Epithelial cell of proximal tubule (primary cell): ENCODE results near the gene NINJ1. TPM values are rescaled to one million over a fixed set of nuclear protein-coding genes. Genes with fewer than 3 reads are reported as not detected.

ENCODE experiments used
- DNase-seq: peaks from one replicate; pipeline ENCODE4 v3.0.0-alpha.2; 2011; ENCODE audit warnings: low read depth
- H3K4me3 ChIP-seq: 2 replicates; pipeline ENCODE4 v1.5.1; 2011; ENCODE audit warnings: low read depth, mild to moderate bottlenecking, low read length
- total RNA-seq: library from RNA; depleted of rRNA; stranded (reverse); fragments of >200 nt; gene quantifications from 2 replicates; pipeline ENCODE4 v1.2.3, GENCODE V29; 2015
- TF ChIP-seq, protein P1 (sequence below): conservative IDR thresholded peaks from 2 replicates; pipeline ENCODE4 v1.5.1; 2012; ENCODE audit warnings: low read depth, mild to moderate bottlenecking, low read length

The NINJ1 gene
- total RNA-seq, 1 donor from 2014 or later, result 59.0 TPM

DNA sequence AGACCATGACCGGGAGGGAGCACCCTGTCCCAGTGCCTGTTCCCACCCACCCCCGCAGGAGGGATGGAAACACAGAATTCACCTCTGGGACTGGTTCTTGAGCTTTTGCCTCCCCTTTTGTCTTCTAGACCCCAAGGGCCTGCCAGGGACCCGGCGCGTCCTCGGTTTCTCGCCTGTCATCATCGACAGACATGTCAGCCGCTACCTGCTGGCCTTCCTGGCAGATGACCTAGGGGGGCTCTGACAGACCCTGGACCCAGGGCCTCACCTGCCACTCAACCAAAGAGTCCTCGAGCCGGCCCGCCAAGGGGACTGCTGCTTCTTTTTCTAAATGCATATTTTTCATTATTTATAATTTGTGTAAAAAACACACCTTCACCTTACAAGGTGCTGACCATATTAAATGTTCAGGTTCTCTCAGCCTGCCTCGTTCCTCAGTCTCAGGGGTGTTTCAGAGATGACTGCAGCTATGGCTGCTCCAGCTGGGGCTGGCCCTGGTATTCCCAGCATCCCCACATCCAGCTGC is 21.1 kb downstream of the NINJ1 start:
- TF ChIP-seq, protein P1, sequence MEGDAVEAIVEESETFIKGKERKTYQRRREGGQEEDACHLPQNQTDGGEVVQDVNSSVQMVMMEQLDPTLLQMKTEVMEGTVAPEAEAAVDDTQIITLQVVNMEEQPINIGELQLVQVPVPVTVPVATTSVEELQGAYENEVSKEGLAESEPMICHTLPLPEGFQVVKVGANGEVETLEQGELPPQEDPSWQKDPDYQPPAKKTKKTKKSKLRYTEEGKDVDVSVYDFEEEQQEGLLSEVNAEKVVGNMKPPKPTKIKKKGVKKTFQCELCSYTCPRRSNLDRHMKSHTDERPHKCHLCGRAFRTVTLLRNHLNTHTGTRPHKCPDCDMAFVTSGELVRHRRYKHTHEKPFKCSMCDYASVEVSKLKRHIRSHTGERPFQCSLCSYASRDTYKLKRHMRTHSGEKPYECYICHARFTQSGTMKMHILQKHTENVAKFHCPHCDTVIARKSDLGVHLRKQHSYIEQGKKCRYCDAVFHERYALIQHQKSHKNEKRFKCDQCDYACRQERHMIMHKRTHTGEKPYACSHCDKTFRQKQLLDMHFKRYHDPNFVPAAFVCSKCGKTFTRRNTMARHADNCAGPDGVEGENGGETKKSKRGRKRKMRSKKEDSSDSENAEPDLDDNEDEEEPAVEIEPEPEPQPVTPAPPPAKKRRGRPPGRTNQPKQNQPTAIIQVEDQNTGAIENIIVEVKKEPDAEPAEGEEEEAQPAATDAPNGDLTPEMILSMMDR, result no peak

DNA sequence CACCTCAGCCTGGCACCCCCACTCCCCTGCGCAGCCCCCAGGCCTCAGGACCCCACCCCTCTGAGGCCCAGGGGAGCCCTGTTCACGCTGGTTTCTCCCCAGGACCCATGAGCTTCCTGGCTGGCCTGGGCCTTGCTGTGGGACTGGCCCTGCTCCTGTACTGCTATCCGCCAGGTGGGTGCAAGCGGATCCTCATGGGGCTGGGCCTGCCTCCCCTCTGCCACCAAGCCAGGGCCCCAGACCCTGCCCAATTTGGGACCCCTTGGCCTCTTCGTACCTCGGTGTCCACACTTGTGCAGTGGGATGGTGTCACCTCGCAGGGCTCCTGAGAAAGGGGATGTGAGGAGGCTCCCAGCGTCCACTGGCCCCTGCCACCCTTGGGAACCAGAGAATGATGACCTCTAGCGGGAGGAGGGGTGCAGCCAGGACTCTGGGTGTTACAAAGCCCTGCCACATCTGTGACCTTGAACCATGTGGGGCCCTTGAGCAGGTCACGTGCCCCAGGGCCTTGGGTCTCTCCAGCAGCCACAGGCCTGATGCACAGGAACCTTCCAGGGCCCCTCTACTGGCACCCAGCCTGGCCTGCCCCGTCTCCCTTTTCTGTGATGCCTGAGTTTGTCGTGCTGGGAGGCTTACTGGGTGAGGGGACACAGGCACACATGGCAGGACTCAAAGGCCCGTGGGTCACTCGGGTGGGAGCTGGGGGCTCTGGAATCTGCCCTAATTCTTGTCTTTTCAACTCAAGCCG is 21.8 kb downstream of the NINJ1 start:
- H3K4me3 ChIP-seq, result no peak overlapping the region
- TF ChIP-seq, protein P1, result no peak
- no peak for DNase-seq

More for the DNA sequence above, 21.1 kb downstream of the NINJ1 start:
- H3K4me3 ChIP-seq, result no peak overlapping the region
- no peak for DNase-seq

DNA sequence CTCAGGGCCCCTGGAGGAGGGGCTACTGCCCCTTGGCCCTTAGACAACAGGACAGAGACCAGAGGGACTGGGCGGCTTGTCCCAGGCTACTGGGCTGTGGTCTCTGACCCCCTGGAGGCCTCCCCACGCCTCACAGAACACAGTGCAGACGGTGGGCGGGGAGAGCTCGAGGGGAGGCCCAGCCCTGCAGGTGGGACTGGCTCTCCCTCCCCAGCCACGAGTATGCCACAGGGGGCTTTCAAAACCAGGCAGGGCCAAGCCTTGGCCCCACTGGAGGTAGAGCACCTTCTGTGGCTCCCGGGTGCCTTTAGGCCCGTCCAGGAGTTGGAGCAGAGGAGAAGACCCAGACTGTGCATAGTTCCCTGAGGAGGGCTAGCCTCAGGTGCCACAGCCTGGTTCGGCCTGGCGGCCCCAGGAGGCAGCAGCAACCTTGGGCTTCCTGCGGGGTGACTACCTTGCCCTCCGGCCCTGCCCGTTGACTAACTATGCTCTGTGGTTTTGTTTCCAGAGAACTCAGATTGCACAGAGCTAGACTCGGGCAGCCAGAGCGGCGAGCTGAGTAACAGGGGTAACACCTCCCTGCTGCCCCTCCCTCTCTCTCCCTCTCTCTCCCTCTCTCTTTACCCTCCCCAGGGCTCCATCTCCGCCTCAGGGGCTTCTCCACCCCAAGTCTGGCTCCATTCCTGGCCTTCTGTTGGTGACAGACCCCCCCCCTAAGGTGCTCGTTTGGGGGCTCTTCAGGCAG is 22.5 kb downstream of the NINJ1 start:
- H3K4me3 ChIP-seq, result no peak overlapping the region
- DNase-seq, result no peak
- TF ChIP-seq, protein P1, result no peak

DNA sequence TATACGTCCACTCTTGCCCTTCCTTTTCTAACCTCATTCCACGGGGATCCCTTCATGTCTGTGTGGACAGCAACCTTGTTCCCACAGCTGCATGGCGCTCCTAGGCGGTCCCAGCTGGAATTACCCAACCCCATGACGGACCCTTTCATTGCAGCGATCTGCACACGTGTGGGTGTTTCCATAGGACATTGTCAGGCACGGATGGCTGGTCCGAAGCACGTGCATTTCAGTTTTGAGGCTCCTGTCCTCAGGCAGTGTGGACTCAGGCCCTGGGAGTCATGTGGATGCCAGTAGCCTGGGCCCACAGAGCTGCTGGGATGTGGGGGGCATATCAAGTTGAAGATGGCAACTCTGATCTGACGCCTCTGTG is 23.1 kb downstream of the NINJ1 start:
- H3K4me3 ChIP-seq, result no peak overlapping the region
- TF ChIP-seq, protein P1, result no peak
- no peak for DNase-seq

DNA sequence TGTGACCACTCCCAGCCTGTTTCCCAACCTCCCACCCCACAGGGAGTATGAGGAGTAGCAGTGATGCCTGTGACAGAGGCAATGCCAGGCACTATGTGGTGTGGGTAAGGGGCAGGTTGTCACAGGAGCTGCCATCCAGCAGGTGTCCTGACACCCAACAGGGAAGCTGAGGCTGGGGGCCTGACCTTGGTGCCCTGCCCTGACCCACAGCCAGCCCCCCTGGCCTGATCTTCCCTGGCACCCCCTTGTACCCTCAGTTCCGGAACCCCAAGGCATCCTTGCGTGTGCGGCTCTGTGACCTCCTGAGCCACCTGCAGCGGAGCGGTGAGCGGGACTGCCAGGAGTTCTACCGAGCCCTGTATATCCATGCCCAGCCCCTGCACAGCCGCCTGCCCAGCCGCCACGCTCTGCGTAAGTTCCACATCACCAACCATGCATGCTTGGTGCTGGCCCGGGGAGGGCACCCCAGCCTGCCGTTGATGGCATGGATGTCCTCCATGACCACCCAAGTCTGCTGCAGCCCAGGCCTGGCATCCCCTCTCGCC is 23.7 kb downstream of the NINJ1 start:
- no peak overlapping the region for H3K4me3 ChIP-seq
- DNase-seq, result no peak
- TF ChIP-seq, protein P1, result no peak

DNA sequence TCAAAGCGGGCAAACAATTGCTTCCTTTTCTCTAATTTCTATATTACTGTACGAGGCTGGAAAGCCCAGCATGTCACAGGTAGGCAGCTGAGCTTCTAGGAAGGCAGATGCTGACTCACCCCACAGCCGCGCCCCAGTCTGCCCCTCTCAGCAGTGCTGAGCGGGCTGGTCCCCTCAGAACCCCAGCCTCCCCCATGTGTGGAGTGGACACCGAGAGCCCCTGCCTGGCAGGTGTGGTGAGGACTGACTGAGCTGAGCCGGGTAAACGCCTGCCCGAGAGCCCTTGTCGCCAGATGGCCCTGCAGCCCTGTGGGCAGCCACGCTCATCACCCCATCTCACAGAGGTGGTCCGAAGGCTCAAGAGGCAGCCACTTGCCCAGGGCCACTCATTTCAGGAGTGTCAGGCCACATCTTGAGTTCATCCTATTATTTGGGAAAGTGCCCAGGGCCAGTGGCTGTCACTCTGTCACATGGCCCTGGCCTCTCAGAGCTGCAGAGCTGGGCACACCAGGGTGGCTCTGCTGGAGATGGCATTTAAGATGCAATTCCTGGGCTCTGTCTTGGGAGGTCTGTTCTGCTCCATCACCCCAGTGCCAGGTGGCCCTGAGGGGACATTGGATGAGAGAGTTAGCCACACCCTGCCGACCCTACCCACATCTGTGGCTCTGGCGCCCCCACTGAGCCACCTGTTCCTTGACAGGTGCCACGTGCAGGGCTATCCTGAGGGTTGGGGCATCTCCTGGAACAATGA is 25.6 kb downstream of the NINJ1 start:
- DNase-seq, result no peak
- TF ChIP-seq, protein P1, result no peak

More for the DNA sequence above, 25.6 kb downstream of the NINJ1 start:
- H3K4me3 ChIP-seq, result no peak overlapping the region
